Activated T-cell treated with anti-CD3 and anti-CD28 coated beads for 24 hours (primary cell): ENCODE results near the gene UGT2B17.
A peak's percentile ranks its signal among the peaks of the same experiment; 100 is the strongest.
"Not testable (repeated sequence)": the region's sequence is repeated elsewhere in the genome, so short reads cannot be mapped to it uniquely, and the experiment has no call there.

Source experiments
- DNase-seq: peaks from one replicate; pipeline ENCODE4 v3.0.0-alpha.2; 2020; ENCODE audit warnings: low read depth

Gene UGT2B17

GRCh38 chr4:68569036-68569435 lies 7.1 kb downstream of the UGT2B17 start:
- DNase-seq, result not testable (repeated sequence)

- not testable (repeated sequence) for DNase-seq
Measured at GRCh38 chr4:68568535-68568934, 7.6 kb downstream of the UGT2B17 start.

- not testable (repeated sequence) for DNase-seq
Measured at GRCh38 chr4:68566364-68566763, 9.8 kb downstream of the UGT2B17 start.

DNA sequence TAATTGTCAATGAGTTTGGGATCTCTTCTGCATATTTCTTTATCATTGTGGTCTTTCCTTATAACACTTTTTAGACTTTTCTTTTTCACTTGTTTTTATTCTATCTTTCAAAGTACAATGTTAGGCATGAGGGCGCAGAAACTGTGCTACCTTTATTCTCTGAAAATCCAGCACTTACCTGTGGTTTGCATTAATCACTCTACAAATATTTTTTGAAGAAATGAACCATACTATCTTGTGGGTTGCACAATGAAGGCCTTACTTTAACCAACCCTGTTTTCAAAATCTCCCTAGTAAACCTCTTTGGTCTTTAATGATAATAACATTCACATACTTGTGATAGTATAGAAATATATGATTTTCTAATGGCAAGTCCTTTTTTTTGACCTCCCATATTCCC lies 11.0 kb downstream of the UGT2B17 start:
- DNase-seq, result not testable (repeated sequence)

DNA sequence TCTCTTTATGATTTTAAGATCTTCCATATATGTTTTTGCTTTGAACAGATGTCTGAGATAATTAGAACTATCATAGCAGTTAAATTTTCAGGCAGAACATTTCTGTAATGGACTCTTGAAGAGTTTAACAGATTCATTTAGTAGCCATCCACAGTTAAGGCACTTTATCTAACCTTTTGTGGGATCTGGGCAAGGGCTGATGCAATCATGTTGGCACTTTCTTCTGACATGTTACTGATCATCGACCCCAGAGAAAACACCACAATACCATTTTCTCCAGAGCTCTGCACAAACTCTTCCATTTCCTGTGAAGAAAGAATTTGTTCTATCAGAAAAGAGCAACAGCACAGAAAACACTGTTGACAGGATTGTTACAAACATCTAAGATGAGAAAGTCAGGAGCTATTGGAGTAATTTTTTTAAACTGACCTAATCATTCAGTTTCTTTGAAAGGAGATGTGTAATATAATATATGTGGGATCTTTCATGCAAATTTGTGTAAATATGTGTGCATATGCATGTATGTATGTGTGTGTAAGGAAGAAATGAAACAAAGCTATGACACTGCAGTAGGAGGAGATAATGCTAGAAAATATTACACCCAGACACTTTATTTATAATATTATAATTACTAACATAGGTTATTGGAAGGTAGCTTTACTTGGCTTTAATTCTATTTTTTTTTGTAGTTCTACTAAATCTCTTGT lies 15.6 kb downstream of the UGT2B17 start:
- not testable (repeated sequence) for DNase-seq

DNA sequence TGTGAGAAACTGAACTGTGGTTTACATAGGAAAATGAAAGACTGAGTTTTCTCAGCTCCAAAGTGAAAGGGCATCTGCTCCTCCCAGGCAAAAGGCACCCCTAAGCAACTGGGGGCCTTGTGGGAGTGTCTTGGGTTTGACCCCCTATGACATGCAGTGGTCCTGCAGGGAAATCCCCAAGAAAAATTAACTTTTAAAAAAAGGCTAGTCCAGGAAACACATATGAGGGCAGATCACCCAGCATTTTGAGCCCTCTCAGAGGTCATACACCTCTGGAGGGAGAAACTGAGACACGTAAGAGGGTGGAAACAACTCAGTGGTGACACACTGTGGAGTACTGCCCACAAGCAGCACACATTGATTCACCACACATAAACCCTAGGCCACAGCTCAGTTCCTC lies 22.3 kb downstream of the UGT2B17 start:
- DNase-seq, result not testable (repeated sequence)

GRCh38 chr4:68552818-68553811 lies 23.0 kb downstream of the UGT2B17 start:
- not testable (repeated sequence) for DNase-seq

DNA sequence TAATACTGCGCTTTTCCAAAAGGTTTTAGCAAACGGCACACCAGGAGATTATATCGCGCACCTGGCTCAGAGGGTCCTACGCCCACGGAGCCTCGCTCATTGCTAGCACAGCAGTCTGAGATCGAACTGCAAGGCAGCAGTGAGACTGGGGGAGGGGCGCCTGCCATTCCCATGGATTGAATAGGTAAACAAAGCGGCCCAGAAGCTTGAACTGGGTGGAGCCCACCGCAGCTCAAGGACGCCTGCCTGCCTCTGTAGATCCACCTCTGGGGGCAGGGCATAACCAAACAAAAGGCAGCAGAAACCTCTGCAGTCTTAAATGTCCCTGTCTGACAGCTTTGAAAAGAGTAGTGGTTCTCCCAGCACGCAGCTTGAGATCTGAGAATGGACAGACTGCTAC lies 33.4 kb downstream of the UGT2B17 start:
- not testable (repeated sequence) for DNase-seq

DNA sequence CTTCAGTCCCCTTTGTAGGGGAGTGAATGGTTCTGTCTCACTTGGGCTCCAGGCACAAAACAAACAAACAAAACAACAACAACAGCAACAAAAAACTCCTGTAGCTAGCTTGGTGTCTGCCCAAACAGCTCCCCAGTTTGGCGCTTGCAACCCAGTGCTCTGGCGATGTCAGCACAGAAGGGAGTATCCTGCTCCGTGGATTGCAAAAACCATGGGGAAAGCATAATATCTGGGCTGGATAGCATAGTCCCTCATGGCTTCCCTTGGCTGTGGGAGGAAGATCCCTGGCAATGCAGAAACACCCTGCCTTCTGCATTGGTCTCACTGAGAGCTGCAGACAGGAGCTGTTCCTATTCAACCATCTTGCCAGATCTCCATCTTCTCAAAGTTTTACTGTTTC lies 39.7 kb downstream of the UGT2B17 start:
- no peak for DNase-seq

- no peak for DNase-seq
Measured at GRCh38 chr4:68535974-68536373, 40.1 kb downstream of the UGT2B17 start.

- DNase-seq, result not testable (repeated sequence)
Measured at GRCh38 chr4:68522232-68522631, 53.9 kb downstream of the UGT2B17 start.

DNA sequence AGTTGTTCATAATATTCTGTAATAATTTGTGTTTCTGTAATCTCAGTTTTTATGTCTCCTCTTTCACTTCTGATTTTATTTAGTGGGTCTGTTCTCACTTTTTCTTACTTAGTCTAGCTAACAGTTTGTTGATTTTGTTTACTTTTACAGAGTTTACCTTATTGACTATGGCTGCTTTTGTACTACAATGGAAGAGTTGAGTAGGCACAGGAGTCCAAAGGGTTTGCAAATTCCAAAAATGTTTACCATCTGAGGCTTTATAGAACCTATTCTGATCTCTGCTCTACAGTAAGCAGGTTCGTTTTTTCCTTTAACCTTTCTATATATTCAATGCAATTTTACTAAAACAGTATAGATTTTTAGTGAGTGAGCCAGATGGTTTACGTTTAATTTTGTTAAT lies 55.1 kb downstream of the UGT2B17 start:
- DNase-seq, result no peak

DNA sequence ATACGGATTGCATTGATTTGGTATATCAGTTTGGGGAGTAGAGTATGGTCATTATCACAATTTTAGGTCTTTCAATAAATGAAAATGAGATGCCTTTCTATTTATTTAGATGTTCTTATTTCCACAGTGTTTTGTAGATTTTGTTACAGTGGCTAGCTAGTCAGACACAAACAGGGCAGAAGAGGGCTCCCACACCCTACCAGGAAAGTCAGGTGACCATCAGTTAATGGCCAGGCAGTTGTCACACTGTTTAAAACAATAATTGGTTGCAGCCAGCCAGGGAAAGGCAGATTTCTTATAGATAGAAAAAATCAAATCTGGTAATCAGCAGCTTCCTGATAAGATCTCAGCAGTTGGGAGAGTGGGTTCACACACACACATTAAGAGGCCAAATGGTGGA lies 57.2 kb downstream of the UGT2B17 start:
- no peak for DNase-seq

DNA sequence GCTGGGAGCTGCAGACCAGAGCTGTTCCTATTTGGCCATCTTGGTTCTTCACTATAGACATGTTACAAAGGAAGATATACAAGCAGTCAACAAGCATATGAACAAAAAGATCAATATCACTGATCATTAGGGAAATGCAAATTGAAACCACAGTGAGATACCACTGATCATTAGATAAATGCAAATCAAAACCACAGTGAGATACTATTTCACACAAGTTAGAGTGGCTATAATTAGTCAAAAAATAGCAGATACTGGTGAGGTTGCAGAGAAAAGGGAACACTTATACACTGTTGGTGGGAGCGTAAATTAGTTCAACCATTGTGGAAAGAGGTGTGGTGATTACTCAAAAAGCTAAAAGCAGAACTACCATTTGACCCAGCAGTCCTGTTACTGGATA lies 70.7 kb downstream of the UGT2B17 start:
- not testable (repeated sequence) for DNase-seq

GRCh38 chr4:68504836-68505235 lies 71.3 kb downstream of the UGT2B17 start:
- DNase-seq, result not testable (repeated sequence)

GRCh38 chr4:68503462-68503861 lies 72.7 kb downstream of the UGT2B17 start:
- not testable (repeated sequence) for DNase-seq

- no peak for DNase-seq
Measured at GRCh38 chr4:68499021-68499420, 77.1 kb downstream of the UGT2B17 start.

DNA sequence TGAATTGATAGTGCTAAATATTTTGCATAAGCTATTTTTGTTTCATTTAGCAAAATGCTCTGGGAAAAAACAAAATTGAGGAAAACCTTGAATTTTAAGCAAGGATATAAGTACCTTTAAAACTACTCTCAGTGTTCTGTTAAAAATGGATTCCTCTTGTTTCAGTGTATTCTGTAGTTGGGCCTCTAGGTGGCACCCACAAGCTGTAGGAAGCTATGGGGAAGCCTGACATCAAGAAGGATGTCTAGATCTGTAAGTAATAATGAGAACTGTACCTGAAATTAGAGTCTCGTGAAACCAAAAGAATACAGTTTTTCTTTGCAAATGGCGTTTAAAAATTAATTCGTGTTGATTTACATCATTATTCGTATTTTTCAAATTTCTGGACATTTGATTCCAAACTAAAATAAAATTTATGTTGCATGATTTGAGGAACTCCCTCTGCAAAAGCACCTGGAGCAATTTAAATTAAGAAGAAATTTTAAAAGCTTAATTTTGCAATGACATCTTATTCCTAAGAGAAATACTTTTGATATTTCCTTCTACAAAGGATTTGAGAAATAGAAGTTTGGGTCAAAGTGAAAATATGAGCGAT lies 77.6 kb downstream of the UGT2B17 start:
- peak; percentile 44 for DNase-seq

- no peak for DNase-seq
Measured at GRCh38 chr4:68494688-68495087, 81.4 kb downstream of the UGT2B17 start.

GRCh38 chr4:68490826-68491457 lies 85.2 kb downstream of the UGT2B17 start:
- DNase-seq, result no peak

DNA sequence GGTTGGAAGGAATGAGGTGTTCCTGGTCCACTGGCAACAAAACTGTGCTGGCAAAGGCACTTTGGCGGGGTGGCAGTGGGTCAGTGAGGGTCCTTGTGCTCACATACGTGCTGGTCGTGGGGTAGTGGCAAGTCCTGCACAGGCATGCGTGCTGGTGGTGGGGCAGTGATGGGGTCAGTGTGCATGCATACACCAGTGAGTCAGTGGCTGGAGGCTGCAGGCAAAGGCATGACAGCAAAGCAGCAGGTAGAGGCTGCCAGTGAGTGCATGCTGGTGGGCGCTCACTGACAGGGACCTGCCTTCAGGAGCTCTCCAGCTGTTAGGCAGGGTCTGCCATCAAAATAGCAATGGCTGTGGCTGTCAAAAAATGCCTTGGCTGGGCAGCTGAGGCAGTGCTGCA lies 86.8 kb downstream of the UGT2B17 start:
- DNase-seq, result no peak
